ENCODE measurements around the gene PFN2. TPM values are rescaled to one million over a fixed set of nuclear protein-coding genes. Genes with fewer than 3 reads are reported as not detected.

PFN2 gene
- total and polyA plus RNA-seq, 2 donors (not counting 1 experiment from before 2014, with no cell fraction given) = 343 to 627 TPM

DNA sequence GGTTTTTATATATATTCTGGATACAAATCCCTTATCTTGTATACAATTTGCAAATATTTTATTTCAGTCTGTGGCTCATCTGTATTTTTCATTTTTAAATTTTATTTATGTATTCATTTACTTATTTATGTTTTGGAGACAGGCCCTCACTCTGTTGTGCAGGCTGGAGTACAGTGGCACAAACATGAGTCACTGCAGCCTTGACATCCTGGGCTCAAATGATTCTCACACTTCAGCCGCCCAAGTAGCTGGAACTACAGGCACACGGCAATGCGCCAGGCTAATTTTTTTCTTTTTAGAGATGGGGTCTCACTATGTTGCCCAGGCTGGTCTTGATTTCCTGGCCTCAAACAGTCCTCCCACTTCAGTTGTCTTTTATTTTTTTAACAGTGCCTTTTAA, 50.6 kb downstream of the PFN2 start:
- no peaks in the 10 kb centered on the region for H3K79me2 ChIP-seq (ENCODE audit: control insufficient read depth, insufficient read depth, low read length)
- no peaks in the 10 kb centered on the region for H3K27me3 ChIP-seq (ENCODE audit: control insufficient read depth, insufficient read depth, low read length)
- H4K20me1 ChIP-seq (ENCODE audit: control insufficient read depth, extremely low read depth, insufficient read depth, low read length) = no peaks in the 10 kb centered on the region
- DNase-seq (ENCODE audit: low read depth in 2 of 2) = no peak
- no peak overlapping the region for H3K4me3 ChIP-seq (replicated peaks in 1 of 4; ENCODE audit: control extremely low read depth in 1 of 4, insufficient read depth in 1 of 4, low read depth in 3 of 4, low read length in 4 of 4)
- no peaks in the 10 kb centered on the region for H3K36me3 ChIP-seq (ENCODE audit: control insufficient read depth, insufficient read depth, low read length)
- no peaks in the 10 kb centered on the region for H3K9me3 ChIP-seq (ENCODE audit: control insufficient read depth, insufficient read depth, low read depth, low read length)
- H3K4me2 ChIP-seq (ENCODE audit: extremely low read depth, insufficient read depth, low read length) = no peak overlapping the region
- H3K9ac ChIP-seq (ENCODE audit: insufficient read depth, low read length) = no peak overlapping the region
- H2AFZ ChIP-seq (ENCODE audit: low read length) = no peak overlapping the region
- H3K27ac ChIP-seq (ENCODE audit: insufficient read depth, low read length) = no peak overlapping the region
- TF ChIP-seq EZH2 (IDR thresholded peaks at IDR 0.05; ENCODE audit: low read length, missing control alignments) = no peak
- TF ChIP-seq, protein P1, sequence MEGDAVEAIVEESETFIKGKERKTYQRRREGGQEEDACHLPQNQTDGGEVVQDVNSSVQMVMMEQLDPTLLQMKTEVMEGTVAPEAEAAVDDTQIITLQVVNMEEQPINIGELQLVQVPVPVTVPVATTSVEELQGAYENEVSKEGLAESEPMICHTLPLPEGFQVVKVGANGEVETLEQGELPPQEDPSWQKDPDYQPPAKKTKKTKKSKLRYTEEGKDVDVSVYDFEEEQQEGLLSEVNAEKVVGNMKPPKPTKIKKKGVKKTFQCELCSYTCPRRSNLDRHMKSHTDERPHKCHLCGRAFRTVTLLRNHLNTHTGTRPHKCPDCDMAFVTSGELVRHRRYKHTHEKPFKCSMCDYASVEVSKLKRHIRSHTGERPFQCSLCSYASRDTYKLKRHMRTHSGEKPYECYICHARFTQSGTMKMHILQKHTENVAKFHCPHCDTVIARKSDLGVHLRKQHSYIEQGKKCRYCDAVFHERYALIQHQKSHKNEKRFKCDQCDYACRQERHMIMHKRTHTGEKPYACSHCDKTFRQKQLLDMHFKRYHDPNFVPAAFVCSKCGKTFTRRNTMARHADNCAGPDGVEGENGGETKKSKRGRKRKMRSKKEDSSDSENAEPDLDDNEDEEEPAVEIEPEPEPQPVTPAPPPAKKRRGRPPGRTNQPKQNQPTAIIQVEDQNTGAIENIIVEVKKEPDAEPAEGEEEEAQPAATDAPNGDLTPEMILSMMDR (conservative IDR thresholded peaks at IDR 0.05 in 1 of 2, IDR thresholded peaks at IDR 0.05 in 1 of 2; ENCODE audit: low read depth in 1 of 2, low read length in 2 of 2) = no peak
- no peaks in the 10 kb centered on the region for H3K4me1 ChIP-seq (ENCODE audit: control insufficient read depth, extremely low read depth, insufficient read depth, low read length)

DNA sequence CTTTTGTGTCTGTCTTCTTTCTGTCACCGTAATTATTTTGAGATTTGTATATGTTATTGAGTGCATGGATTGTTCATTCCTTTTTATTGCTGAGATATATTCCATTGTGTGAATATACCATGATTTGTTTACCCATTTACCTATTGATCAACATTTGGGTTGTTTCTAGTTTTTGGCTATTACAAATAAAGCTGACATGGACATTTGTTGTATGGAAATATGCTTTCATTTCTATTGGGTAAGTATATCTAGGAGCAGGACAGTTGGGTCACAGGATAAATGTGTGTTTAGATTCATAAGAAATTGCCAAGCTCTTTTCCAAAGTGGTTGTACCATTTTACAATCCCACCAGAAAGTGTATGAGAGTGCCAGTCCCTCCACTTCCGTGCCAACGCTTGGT, 51.2 kb downstream of the PFN2 start:
- H3K4me3 ChIP-seq (replicated peaks in 1 of 4; ENCODE audit: control extremely low read depth in 1 of 4, insufficient read depth in 1 of 4, low read depth in 3 of 4, low read length in 4 of 4) = no peak overlapping the region
- H3K27me3 ChIP-seq (ENCODE audit: control insufficient read depth, insufficient read depth, low read length) = no peaks in the 10 kb centered on the region
- H2AFZ ChIP-seq (ENCODE audit: low read length) = no peak overlapping the region
- no peaks in the 10 kb centered on the region for H3K79me2 ChIP-seq (ENCODE audit: control insufficient read depth, insufficient read depth, low read length)
- no peak overlapping the region for H3K9ac ChIP-seq (ENCODE audit: insufficient read depth, low read length)
- H3K9me3 ChIP-seq (ENCODE audit: control insufficient read depth, insufficient read depth, low read depth, low read length) = no peaks in the 10 kb centered on the region
- no peak overlapping the region for H3K27ac ChIP-seq (ENCODE audit: insufficient read depth, low read length)
- TF ChIP-seq, protein P1 (conservative IDR thresholded peaks at IDR 0.05 in 1 of 2, IDR thresholded peaks at IDR 0.05 in 1 of 2; ENCODE audit: low read depth in 1 of 2, low read length in 2 of 2) = no peak
- no peak for TF ChIP-seq EZH2 (IDR thresholded peaks at IDR 0.05; ENCODE audit: low read length, missing control alignments)
- no peak for DNase-seq (ENCODE audit: low read depth in 2 of 2)
- no peaks in the 10 kb centered on the region for H3K4me1 ChIP-seq (ENCODE audit: control insufficient read depth, extremely low read depth, insufficient read depth, low read length)
- H3K36me3 ChIP-seq (ENCODE audit: control insufficient read depth, insufficient read depth, low read length) = no peaks in the 10 kb centered on the region
- H3K4me2 ChIP-seq (ENCODE audit: extremely low read depth, insufficient read depth, low read length) = no peak overlapping the region
- no peaks in the 10 kb centered on the region for H4K20me1 ChIP-seq (ENCODE audit: control insufficient read depth, extremely low read depth, insufficient read depth, low read length)

DNA sequence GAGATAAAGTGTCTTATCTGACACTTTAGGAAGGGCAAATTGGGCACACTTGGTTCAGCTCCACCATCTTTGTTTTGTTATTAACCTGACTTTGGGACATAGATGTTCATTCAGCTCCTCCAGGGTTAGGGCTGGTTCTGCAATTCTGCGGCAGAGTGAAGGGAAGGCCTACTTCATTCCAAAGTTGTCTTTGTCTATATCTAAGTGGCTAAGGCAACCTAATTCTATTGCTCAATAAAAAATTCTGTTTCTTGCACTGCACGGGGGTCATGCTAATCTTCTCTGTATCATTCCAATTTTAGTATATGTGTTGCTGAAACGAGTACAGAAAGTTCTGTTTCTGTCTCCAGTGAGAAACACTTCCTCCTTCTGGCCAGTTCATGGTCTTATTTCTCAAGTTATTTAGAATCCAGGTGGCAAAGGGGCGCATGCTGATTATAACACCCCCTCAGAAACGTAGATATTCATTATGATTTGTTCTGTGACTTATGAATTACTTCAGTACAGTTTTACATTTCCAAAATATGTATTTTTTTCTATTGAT, 53.5 kb downstream of the PFN2 start:
- Histone ChIP-seq H3K9ac (ENCODE audit: insufficient read depth, low read length) (no peak overlapping the region), H3K79me2 (ENCODE audit: control insufficient read depth, insufficient read depth, low read length) (no peaks in the 10 kb centered on the region), H3K4me2 (ENCODE audit: extremely low read depth, insufficient read depth, low read length) (no peak overlapping the region), H3K36me3 (ENCODE audit: control insufficient read depth, insufficient read depth, low read length) (no peaks in the 10 kb centered on the region), H3K4me3 (replicated peaks in 1 of 4; ENCODE audit: control extremely low read depth in 1 of 4, insufficient read depth in 1 of 4, low read depth in 3 of 4, low read length in 4 of 4) (no peak overlapping the region), H3K4me1 (ENCODE audit: control insufficient read depth, extremely low read depth, insufficient read depth, low read length) (no peaks in the 10 kb centered on the region), H3K27ac (ENCODE audit: insufficient read depth, low read length) (no peak overlapping the region), H3K9me3 (ENCODE audit: control insufficient read depth, insufficient read depth, low read depth, low read length) (no peaks in the 10 kb centered on the region), H2AFZ (ENCODE audit: low read length) (no peak overlapping the region), H3K27me3 (ENCODE audit: control insufficient read depth, insufficient read depth, low read length) (no peaks in the 10 kb centered on the region), H4K20me1 (ENCODE audit: control insufficient read depth, extremely low read depth, insufficient read depth, low read length) (no peaks in the 10 kb centered on the region)
- no peak for DNase-seq (ENCODE audit: low read depth in 2 of 2)
- TF ChIP-seq, protein P1 (conservative IDR thresholded peaks at IDR 0.05 in 1 of 2, IDR thresholded peaks at IDR 0.05 in 1 of 2; ENCODE audit: low read depth in 1 of 2, low read length in 2 of 2) = no peak
- no peak for TF ChIP-seq EZH2 (IDR thresholded peaks at IDR 0.05; ENCODE audit: low read length, missing control alignments)

Other genes with a start within 250 kb of the PFN2 start
- gene COMMD2, start 218.4 kb downstream of the PFN2 start, total RNA-seq = 28.0 and 28.6 TPM in 2 replicates
- 36.8 and 50.7 TPM in 2 replicates for gene COMMD2, start 218.4 kb downstream of the PFN2 start, polyA plus RNA-seq
- not detected in 2 replicates for gene ANKUB1, start 178.3 kb downstream of the PFN2 start, total RNA-seq
- gene ANKUB1, start 178.3 kb downstream of the PFN2 start, polyA plus RNA-seq = not detected in 2 replicates
- gene RNF13, start 157.7 kb downstream of the PFN2 start, total RNA-seq = 81.7 and 86.8 TPM in 2 replicates
- 33.4 and 57.4 TPM in 2 replicates for gene RNF13, start 157.7 kb downstream of the PFN2 start, polyA plus RNA-seq

Measured in fibroblast of lung (primary cell).